Astrocyte (in vitro differentiated cells and primary cell): Measurements from ENCODE around the gene C16orf96.

ENCODE experiments used
- EZH2 ChIP-seq: IDR thresholded peaks from 2 replicates; pipeline ENCODE4 v1.6.1; 2012; ENCODE audit warnings: mild to moderate bottlenecking, low read length, inconsistent platforms; ENCODE audit not compliant: insufficient read depth
- TF ChIP-seq, protein P1 (sequence below): IDR thresholded peaks from 2 replicates; pipeline ENCODE4 v1.5.1; 2011; ENCODE audit warnings: low read depth, mild to moderate bottlenecking, inconsistent platforms, low read length, moderate library complexity; ENCODE audit not compliant: insufficient read depth

DNA sequence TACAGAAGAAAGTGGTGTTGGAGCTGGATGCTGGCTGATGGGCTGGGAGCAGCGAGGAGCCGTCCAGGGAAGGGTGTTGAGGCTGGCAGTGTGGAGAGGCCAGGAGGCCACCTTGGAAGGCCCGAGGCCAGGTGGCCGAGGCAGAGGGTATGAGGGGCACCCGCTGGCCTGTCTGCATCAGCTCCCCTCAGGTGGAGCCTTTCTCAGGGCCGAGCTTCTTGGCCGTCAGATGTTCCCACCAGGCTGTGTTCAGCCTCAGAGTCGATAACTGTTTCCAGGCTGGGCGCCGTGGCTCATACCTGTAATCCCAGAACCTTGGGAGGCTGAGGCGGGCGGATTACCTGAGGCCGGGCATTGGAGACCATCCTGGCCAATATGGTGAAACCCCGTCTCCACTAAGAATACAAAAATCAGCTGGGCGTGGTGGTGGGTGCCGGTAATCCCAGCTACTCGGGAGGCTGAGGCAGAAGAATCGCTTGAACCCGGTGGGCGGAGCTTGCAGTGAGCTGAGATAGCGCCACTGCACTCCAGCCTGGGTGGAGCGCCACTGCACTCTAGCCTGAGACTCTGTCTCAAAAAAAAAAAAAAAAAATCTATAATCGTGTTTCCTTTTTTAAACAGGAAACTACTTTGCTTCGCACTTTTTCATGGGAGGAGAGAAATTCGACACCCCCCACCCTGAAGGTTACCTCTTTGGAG lies 93.8 kb downstream of the C16orf96 start:
- TF ChIP-seq, protein P1, sequence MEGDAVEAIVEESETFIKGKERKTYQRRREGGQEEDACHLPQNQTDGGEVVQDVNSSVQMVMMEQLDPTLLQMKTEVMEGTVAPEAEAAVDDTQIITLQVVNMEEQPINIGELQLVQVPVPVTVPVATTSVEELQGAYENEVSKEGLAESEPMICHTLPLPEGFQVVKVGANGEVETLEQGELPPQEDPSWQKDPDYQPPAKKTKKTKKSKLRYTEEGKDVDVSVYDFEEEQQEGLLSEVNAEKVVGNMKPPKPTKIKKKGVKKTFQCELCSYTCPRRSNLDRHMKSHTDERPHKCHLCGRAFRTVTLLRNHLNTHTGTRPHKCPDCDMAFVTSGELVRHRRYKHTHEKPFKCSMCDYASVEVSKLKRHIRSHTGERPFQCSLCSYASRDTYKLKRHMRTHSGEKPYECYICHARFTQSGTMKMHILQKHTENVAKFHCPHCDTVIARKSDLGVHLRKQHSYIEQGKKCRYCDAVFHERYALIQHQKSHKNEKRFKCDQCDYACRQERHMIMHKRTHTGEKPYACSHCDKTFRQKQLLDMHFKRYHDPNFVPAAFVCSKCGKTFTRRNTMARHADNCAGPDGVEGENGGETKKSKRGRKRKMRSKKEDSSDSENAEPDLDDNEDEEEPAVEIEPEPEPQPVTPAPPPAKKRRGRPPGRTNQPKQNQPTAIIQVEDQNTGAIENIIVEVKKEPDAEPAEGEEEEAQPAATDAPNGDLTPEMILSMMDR, result no peak
- no peak for TF ChIP-seq EZH2
